Measurements from ENCODE around the gene UROC1.

Gene UROC1

DNA sequence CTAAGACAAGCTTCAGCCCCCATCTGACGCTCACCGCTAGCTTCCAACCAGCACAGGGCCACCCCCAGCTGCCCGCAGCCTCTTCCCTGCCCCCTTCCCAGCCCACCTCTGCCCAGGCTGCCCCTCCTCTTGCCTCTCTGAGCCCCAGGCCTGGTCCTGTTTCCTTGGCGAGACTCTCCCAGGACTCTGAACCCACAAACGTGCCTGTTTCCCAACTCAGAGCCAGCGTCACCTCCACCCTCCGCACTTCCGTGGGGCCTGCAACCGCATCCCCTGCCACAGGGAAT lies 76.9 kb downstream of the UROC1 start:
- no peak for DNase-seq (ENCODE audit: low read depth)

- no peak for DNase-seq (ENCODE audit: low read depth)
Observed at GRCh38 chr3:126439968-126440708, 77.4 kb downstream of the UROC1 start.

GRCh38 chr3:126439346-126439967 lies 78.1 kb downstream of the UROC1 start:
- no peak for DNase-seq (ENCODE audit: low read depth)

- no peak for DNase-seq (ENCODE audit: low read depth)
Observed at GRCh38 chr3:126438746-126439145, 78.8 kb downstream of the UROC1 start.

- DNase-seq (ENCODE audit: low read depth) = no peak
Observed at GRCh38 chr3:126438186-126438585, 79.4 kb downstream of the UROC1 start.

DNA sequence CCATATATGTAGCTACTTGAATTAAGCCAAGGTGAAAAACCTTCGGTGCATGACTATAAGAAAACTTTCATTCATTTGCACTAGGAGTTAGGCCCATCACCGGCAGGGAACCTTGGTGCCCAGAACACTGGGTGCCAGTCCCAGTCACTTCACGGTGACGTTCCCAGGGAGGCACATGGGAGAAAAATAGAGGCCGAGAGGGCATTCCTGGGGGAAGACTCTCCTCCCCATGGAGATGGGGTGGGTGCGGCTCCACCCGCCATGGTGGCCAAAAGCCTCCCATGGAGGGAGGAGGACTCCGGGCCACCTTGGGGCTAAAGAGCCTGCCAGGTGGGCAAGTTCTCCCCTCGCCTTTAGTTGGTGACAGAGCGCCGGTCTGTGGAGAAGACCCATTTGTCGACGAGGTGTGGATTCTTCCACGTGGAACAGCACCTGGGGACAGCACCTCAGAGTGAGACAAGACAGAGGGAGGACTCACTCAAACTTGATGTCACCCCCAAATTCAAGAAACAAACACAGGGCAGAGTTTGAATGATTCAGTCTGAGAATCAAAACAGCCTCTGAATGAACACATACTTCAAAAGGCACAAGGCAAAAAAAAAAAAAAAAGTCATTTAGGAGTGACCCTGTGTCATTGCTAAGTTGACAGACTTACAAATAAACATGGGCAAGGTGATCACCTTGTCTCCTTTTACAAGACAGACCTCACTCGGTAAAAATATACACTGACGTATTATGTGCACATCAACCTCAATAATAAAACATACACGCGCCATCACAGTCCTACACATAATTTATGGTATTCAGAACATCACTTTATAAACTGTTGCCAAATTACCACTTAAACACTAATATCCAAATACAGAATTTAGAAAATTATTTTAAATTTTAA lies 80.5 kb downstream of the UROC1 start:
- no peak for DNase-seq (ENCODE audit: low read depth)

- DNase-seq (ENCODE audit: low read depth) = no peak
Observed at GRCh38 chr3:126435456-126436315, 81.9 kb downstream of the UROC1 start.

- DNase-seq (ENCODE audit: low read depth) = no peak
Observed at GRCh38 chr3:126434931-126435411, 82.6 kb downstream of the UROC1 start.

GRCh38 chr3:126434264-126434590 lies 83.3 kb downstream of the UROC1 start:
- DNase-seq (ENCODE audit: low read depth) = no peak

- DNase-seq (ENCODE audit: low read depth) = no peak
Observed at GRCh38 chr3:126433496-126434263, 83.9 kb downstream of the UROC1 start.

DNA sequence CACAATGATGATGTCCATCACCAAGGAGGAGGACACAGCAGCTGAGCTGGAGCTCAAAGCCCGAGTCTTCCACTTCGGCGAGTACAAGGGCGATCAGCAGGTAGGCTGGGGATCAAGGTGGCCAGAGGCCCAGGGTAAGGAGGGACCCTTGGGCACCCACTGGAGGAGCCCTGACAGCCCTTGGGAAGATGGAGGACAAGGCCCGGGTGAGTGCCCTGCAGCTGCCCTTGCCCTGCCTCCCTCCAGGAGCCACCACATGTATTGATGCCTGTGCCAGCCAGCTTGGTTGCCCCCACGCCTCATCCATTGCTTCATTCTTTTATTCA lies 84.5 kb downstream of the UROC1 start:
- DNase-seq (ENCODE audit: low read depth) = no peak

DNA sequence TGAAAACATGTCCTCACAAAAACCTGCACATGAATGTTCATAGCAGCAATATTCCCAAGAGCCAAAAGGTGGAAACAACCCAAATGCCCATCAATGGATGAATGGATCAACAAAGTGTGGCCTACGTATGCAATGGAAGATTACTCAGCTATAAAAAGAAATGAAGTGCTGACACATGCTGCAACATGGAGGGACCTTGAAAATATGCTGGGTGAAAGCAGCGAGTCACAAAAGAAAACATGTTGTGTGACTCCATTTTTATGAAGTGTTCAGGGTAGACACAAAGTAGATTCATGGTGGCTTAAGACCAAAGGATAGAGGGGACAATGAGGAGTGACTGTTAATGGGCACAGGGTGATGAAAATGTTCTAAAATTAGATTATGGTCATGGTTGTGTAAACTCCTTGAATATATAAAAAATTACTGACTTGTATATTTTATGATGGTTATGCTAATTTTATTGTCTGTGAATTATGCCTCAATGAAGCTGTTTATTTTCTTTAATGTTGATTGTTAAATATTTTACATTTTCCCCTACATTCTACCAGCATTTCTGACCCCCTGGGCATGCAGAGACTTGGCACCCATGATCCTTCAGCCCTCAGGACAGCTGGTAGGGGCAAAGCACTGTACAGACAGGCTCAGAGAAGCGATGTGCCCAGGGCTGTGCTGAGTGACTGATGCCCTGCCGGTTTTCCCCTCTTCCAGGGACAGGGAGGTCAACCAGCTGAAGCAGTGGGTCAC lies 85.0 kb downstream of the UROC1 start:
- DNase-seq (ENCODE audit: low read depth) = no peak
